GM23338 (cell line): ENCODE data around the gene DPP10. TPM values are rescaled to one million over a fixed set of nuclear protein-coding genes. Genes with fewer than 3 reads are reported as not detected.

Experiments
- ATAC-seq: fragments of 200-7000 bp; cut with Tn5 transposase; 3 replicates; pipeline ENCODE4 v1.9.1; 2020
- DNase-seq: peaks from one replicate; pipeline ENCODE4 v3.0.0-alpha.2; 2015; ENCODE audit warnings: low spot score
- H2AFZ ChIP-seq: fragments of 200-600 bp; sonication (generic); 2 replicates; pipeline ENCODE4 v1.8.0; 2016; ENCODE audit warnings: antibody characterized with exemption, mild to moderate bottlenecking, moderate library complexity
- H3F3A ChIP-seq: fragments of 200-600 bp; sonication (generic); replicated peaks from 2 replicates; pipeline ENCODE4 v1.8.0; 2017; ENCODE audit warnings: antibody characterized with exemption, mixed run types, low read depth
- H3K27ac ChIP-seq: fragments of 200-600 bp; sonication (generic); 2 replicates; pipeline ENCODE4 v1.6.1; 2016; ENCODE audit warnings: low read depth
- H3K27me3 ChIP-seq: fragments of 200-600 bp; sonication (generic); 2 replicates; pipeline ENCODE4 v1.8.0; 2016; ENCODE audit warnings: mild to moderate bottlenecking, mixed run types, moderate library complexity; ENCODE audit not compliant: insufficient read depth
- H3K36me3 ChIP-seq: fragments of 200-600 bp; sonication (generic); 2 replicates; pipeline ENCODE4 v1.8.0; 2016; ENCODE audit warnings: mild to moderate bottlenecking; ENCODE audit not compliant: insufficient read depth
- H3K4me1 ChIP-seq: fragments of 200-600 bp; sonication (generic); 2 replicates; pipeline ENCODE4 v1.8.0; 2016; ENCODE audit warnings: mild to moderate bottlenecking, moderate library complexity; ENCODE audit not compliant: insufficient read depth
- H3K4me2 ChIP-seq: fragments of 200-600 bp; sonication (generic); 2 replicates; pipeline ENCODE4 v1.7.1; 2017; ENCODE audit warnings: mixed run types
- H3K4me3 ChIP-seq: fragments of 200-600 bp; sonication (generic); 2 replicates; pipeline ENCODE4 v1.6.1; 2016; ENCODE audit warnings: mixed run types
- H3K79me2 ChIP-seq: fragments of 200-600 bp; sonication (generic); replicated peaks from 2 replicates; pipeline ENCODE4 v1.8.0; 2017; ENCODE audit warnings: mild to moderate bottlenecking; ENCODE audit not compliant: insufficient read depth
- H3K9me2 ChIP-seq: fragments of 200-600 bp; sonication (generic); 2 replicates; pipeline ENCODE4 v1.8.0; 2017; ENCODE audit not compliant: insufficient read depth
- H4K20me1 ChIP-seq: fragments of 200-600 bp; sonication (generic); replicated peaks from 2 replicates; pipeline ENCODE4 v1.8.0; 2017; ENCODE audit warnings: mild to moderate bottlenecking; ENCODE audit not compliant: insufficient read depth
- H3K27ac Mint-ChIP-seq: 2 replicates; pipeline ENCODE4 v1.8.0; 2020; ENCODE audit warnings: inconsistent platforms, mild to moderate bottlenecking, moderate library complexity, mixed read lengths
- H3K27me3 Mint-ChIP-seq: 3 replicates; pipeline ENCODE4 v1.8.0; 2022; ENCODE audit warnings: low read depth, mild to moderate bottlenecking, moderate library complexity, mixed read lengths, inconsistent platforms; ENCODE audit not compliant: insufficient read depth, poor library complexity
- H3K36me3 Mint-ChIP-seq: 3 replicates; pipeline ENCODE4 v1.8.0; 2021; ENCODE audit warnings: low read depth, mild to moderate bottlenecking, inconsistent platforms, moderate library complexity, mixed read lengths
- H3K4me1 Mint-ChIP-seq: 3 replicates; pipeline ENCODE4 v1.8.0; 2020; ENCODE audit warnings: mild to moderate bottlenecking, inconsistent platforms, mixed read lengths
- H3K4me3 Mint-ChIP-seq: 3 replicates; pipeline ENCODE4 v1.8.0; 2021; ENCODE audit warnings: moderate library complexity, mild to moderate bottlenecking, inconsistent platforms, mixed read lengths
- H3K9me3 Mint-ChIP-seq: 3 replicates; pipeline ENCODE4 v1.8.0; 2020; ENCODE audit warnings: moderate library complexity, mild to moderate bottlenecking, inconsistent platforms, mixed read lengths
- CREB1 ChIP-seq: fragments of 250-450 bp; sonication (Bioruptor Pico); IDR thresholded peaks from 2 replicates; pipeline ENCODE4 v1.5.0; 2020; ENCODE audit warnings: low read depth, mild to moderate bottlenecking, moderate library complexity
- ETS1 ChIP-seq: IDR thresholded peaks from 2 replicates; pipeline ENCODE4 v1.6.1; 2016; ENCODE audit warnings: antibody characterized with exemption
- EZH2 ChIP-seq: fragments of 200-600 bp; sonication (generic); IDR thresholded peaks from one replicate; pipeline ENCODE4 v1.8.0; 2017; ENCODE audit warnings: antibody characterized with exemption, mild to moderate bottlenecking, low read depth; ENCODE audit not compliant: unreplicated experiment
- EZH2phosphoT487 ChIP-seq: fragments of 200-600 bp; sonication (generic); IDR thresholded peaks from one replicate; pipeline ENCODE4 v1.8.1; 2018; ENCODE audit warnings: antibody characterized with exemption; ENCODE audit not compliant: unreplicated experiment
- JUNB ChIP-seq: IDR thresholded peaks from one replicate; pipeline ENCODE4 v1.6.1; 2016; ENCODE audit warnings: antibody characterized with exemption; ENCODE audit not compliant: unreplicated experiment
- NANOG ChIP-seq: IDR thresholded peaks from 2 replicates; pipeline ENCODE4 v1.6.1; 2016; ENCODE audit warnings: antibody characterized with exemption, borderline replicate concordance
- POLR2AphosphoS5 ChIP-seq: IDR thresholded peaks from 2 replicates; pipeline ENCODE4 v1.6.1; 2016; ENCODE audit warnings: antibody characterized with exemption, low read depth
- REST ChIP-seq: IDR thresholded peaks from one replicate; pipeline ENCODE4 v1.6.1; 2018; ENCODE audit warnings: antibody characterized with exemption; ENCODE audit not compliant: unreplicated experiment
- STAT1 ChIP-seq: IDR thresholded peaks from one replicate; pipeline ENCODE4 v1.6.1; 2016; ENCODE audit warnings: antibody characterized with exemption; ENCODE audit not compliant: unreplicated experiment
- ZNF114 ChIP-seq: fragments of 250-450 bp; sonication (Bioruptor Pico); IDR thresholded peaks from 2 replicates; pipeline ENCODE4 v1.5.0; 2020; ENCODE audit warnings: mild to moderate bottlenecking, moderate library complexity
- ZNF331 ChIP-seq: fragments of 250-450 bp; sonication (Bioruptor Pico); IDR thresholded peaks from 2 replicates; pipeline ENCODE4 v1.5.0; 2020; ENCODE audit warnings: low read depth, mild to moderate bottlenecking, moderate library complexity
- polyA plus RNA-seq: library from polyadenylated mRNA; unstranded; fragments of >200 nt; fragmentation: Nextera tagmentation; extraction: Ambion mirVana; gene quantifications from 2 replicates; pipeline ENCODE4 v1.2.1, GENCODE V29; 2016
- total RNA-seq: library from RNA; depleted of rRNA; stranded (reverse); fragments of >200 nt; shearing (Covaris generic); gene quantifications from 2 replicates; pipeline ENCODE4 v1.2.3, GENCODE V29; 2014
- TF ChIP-seq, protein P1 (sequence below), 2 experiments: fragments of 200-600 bp in 1 of 2; sonication (generic) in 1 of 2; conservative IDR thresholded peaks; 2 replicates each; pipeline versions ENCODE4 v1.5.1 to v1.6.1; 2016 to 2017; ENCODE audit warnings: antibody characterized with exemption in 2 of 2, low read depth in 2 of 2, mild to moderate bottlenecking in 2 of 2, moderate library complexity in 1 of 2
- TF ChIP-seq, protein P2 (sequence below): fragments of 250-450 bp; sonication (Bioruptor Pico); IDR thresholded peaks from 2 replicates; pipeline ENCODE4 v1.5.0; 2020; ENCODE audit warnings: mild to moderate bottlenecking, moderate library complexity

DPP10 gene
- total and polyA plus RNA-seq, 2 experiments from 2014 or later = 3.6 to 14.8 TPM

- Mint-ChIP-seq H3K9me3 (peaks cover 3% of the 10 kb centered on the region; the same call in 1 of the 3 replicates), H3K27ac (no peak overlapping the region), H3K4me3 (no peak overlapping the region), H3K27me3 (peaks cover 2% of the 10 kb centered on the region), H3K36me3 (no peaks in the 10 kb centered on the region), H3K4me1 (peaks cover 5% of the 10 kb centered on the region)
- Histone ChIP-seq H2AFZ (no peak overlapping the region), H3K79me2 (no peaks in the 10 kb centered on the region), H3K27ac (no peak overlapping the region), H3K4me2 (no peak overlapping the region), H3K9me2 (peaks cover 4% of the 10 kb centered on the region; the same call in 1 of the 2 replicates), H3K36me3 (no peaks in the 10 kb centered on the region), H3K4me3 (no peak overlapping the region), H3K27me3 (no peaks in the 10 kb centered on the region), H4K20me1 (no peaks in the 10 kb centered on the region), H3K4me1 (peaks cover 6% of the 10 kb centered on the region; the same call in 1 of the 2 replicates), H3F3A (no peaks in the 10 kb centered on the region)
- DNase-seq (no peak), ATAC-seq (no peak)
- no peak for TF ChIP-seq ZNF331 (CRISPR knock-in tag)
- TF ChIP-seq, protein P1, sequence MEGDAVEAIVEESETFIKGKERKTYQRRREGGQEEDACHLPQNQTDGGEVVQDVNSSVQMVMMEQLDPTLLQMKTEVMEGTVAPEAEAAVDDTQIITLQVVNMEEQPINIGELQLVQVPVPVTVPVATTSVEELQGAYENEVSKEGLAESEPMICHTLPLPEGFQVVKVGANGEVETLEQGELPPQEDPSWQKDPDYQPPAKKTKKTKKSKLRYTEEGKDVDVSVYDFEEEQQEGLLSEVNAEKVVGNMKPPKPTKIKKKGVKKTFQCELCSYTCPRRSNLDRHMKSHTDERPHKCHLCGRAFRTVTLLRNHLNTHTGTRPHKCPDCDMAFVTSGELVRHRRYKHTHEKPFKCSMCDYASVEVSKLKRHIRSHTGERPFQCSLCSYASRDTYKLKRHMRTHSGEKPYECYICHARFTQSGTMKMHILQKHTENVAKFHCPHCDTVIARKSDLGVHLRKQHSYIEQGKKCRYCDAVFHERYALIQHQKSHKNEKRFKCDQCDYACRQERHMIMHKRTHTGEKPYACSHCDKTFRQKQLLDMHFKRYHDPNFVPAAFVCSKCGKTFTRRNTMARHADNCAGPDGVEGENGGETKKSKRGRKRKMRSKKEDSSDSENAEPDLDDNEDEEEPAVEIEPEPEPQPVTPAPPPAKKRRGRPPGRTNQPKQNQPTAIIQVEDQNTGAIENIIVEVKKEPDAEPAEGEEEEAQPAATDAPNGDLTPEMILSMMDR (conservative IDR thresholded peaks at IDR 0.05; ENCODE audit: low read depth in 2 of 2) = no peak
- no peak for TF ChIP-seq ETS1
- TF ChIP-seq STAT1 = no peak
- TF ChIP-seq ZNF114 (CRISPR knock-in tag) = no peak
- no peak for TF ChIP-seq CREB1 (CRISPR knock-in tag)
- no peak for TF ChIP-seq REST
- TF ChIP-seq EZH2phosphoT487 = no peak
- TF ChIP-seq, protein P2, sequence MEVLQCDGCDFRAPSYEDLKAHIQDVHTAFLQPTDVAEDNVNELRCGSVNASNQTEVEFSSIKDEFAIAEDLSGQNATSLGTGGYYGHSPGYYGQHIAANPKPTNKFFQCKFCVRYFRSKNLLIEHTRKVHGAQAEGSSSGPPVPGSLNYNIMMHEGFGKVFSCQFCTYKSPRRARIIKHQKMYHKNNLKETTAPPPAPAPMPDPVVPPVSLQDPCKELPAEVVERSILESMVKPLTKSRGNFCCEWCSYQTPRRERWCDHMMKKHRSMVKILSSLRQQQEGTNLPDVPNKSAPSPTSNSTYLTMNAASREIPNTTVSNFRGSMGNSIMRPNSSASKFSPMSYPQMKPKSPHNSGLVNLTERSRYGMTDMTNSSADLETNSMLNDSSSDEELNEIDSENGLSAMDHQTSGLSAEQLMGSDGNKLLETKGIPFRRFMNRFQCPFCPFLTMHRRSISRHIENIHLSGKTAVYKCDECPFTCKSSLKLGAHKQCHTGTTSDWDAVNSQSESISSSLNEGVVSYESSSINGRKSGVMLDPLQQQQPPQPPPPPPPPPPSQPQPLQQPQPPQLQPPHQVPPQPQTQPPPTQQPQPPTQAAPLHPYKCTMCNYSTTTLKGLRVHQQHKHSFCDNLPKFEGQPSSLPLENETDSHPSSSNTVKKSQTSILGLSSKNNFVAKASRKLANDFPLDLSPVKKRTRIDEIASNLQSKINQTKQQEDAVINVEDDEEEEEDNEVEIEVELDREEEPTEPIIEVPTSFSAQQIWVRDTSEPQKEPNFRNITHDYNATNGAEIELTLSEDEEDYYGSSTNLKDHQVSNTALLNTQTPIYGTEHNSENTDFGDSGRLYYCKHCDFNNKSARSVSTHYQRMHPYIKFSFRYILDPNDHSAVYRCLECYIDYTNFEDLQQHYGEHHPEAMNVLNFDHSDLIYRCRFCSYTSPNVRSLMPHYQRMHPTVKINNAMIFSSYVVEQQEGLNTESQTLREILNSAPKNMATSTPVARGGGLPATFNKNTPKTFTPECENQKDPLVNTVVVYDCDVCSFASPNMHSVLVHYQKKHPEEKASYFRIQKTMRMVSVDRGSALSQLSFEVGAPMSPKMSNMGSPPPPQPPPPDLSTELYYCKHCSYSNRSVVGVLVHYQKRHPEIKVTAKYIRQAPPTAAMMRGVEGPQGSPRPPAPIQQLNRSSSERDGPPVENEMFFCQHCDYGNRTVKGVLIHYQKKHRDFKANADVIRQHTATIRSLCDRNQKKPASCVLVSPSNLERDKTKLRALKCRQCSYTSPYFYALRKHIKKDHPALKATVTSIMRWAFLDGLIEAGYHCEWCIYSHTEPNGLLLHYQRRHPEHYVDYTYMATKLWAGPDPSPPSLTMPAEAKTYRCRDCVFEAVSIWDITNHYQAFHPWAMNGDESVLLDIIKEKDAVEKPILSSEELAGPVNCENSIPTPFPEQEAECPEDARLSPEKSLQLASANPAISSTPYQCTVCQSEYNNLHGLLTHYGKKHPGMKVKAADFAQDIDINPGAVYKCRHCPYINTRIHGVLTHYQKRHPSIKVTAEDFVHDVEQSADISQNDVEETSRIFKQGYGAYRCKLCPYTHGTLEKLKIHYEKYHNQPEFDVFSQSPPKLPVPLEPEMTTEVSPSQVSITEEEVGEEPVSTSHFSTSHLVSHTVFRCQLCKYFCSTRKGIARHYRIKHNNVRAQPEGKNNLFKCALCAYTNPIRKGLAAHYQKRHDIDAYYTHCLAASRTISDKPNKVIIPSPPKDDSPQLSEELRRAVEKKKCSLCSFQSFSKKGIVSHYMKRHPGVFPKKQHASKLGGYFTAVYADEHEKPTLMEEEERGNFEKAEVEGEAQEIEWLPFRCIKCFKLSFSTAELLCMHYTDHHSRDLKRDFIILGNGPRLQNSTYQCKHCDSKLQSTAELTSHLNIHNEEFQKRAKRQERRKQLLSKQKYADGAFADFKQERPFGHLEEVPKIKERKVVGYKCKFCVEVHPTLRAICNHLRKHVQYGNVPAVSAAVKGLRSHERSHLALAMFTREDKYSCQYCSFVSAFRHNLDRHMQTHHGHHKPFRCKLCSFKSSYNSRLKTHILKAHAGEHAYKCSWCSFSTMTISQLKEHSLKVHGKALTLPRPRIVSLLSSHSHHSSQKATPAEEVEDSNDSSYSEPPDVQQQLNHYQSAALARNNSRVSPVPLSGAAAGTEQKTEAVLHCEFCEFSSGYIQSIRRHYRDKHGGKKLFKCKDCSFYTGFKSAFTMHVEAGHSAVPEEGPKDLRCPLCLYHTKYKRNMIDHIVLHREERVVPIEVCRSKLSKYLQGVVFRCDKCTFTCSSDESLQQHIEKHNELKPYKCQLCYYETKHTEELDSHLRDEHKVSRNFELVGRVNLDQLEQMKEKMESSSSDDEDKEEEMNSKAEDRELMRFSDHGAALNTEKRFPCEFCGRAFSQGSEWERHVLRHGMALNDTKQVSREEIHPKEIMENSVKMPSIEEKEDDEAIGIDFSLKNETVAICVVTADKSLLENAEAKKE (CRISPR knock-in tag) = no peak
- no peak for TF ChIP-seq NANOG
- TF ChIP-seq POLR2AphosphoS5 = no peak
- TF ChIP-seq EZH2 = no peak
- TF ChIP-seq JUNB = no peak
Measured at GRCh38 chr2:114862243-114862642, 419.8 kb downstream of the DPP10 start.
